ENCODE data around the gene TBX2. TPM values are rescaled to one million over a fixed set of nuclear protein-coding genes. Genes with fewer than 3 reads are reported as not detected.

The TBX2 gene
- total and polyA plus RNA-seq, 9 of the 15 experiments (the other 6 are each of a cell fraction or from before 2014, with no cell fraction given), result 0.18 TPM; not detected in 8

DNA sequence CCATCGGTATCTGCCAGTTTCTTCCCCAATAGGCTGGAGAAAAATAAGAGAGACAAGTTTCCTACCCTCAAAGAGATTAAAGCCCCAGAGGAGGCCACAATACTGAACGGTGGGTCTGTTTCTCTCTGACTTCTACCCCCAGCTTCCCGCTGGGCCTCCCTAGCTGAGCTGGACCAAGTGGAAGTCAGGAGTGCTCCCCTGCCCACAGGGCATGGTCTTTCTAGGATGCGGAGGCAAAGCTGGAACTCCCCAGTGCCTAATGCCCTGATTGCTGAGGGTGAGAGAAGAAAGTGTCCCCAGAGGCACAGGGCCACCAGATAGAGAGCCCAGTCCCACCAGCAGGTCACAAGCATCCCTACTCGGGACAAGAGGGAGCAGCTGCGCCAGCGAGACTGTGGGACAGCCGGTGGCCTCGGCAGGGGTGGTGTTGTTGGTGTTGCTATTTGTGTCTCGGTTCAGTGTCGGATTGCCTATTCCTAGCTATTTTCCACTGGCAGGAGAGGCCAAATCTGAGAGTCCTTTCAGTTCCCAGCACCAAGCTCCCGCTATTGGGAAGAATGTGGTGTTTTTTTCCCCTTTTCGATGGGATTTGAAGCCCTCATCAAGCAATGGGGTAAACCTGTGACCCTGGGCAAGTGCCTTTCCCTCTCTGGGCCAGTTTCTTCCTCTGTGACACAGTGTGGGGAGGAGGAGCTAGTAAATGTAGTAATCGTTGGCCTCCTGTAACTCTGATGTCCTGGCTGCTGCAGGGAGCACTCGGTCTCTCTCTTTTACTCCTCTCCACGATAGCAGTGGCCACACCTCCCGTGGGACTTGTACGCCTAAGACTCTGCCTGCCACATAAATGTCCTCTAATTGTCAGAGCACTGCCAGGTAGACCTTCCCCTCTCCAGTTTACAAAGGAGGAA is 22.5 kb upstream of the TBX2 start:
- peaks cover 19 to 61% of the 10 kb centered on the region in 2 experiments; a peak in 4 of 5 replicates for H3K27me3 ChIP-seq (ENCODE audit: control insufficient read depth in 2 of 2, insufficient read depth in 2 of 2, low read length in 2 of 2)
- ChIA-PET CTCF (ENCODE audit: low intra/inter-chr PET ratio) (interaction anchor here (1.2 kb wide), 1 partner anchor 9 kb away, joined by 3 read pairs; no protein-coding TSS in a partner anchor), POLR2A (interaction anchor here (0.6 kb wide), 1 partner anchor 90 kb away, joined by 4 read pairs; no protein-coding TSS in a partner anchor)
- intact Hi-C loops (cut with micrococcal nuclease) (no loop called here), in situ Hi-C loops (cut with MboI) (no loop called here)
- H3K36me3 ChIP-seq (ENCODE audit: control insufficient read depth, insufficient read depth, low read length), result no peaks in the 10 kb centered on the region
- H3K4me1 ChIP-seq (replicated peaks in 1 of 2; ENCODE audit: control insufficient read depth in 2 of 2, insufficient read depth in 2 of 2, low read length in 2 of 2), result no peaks in the 10 kb centered on the region
- no peak for FAIRE-seq
- peaks cover 3% of the 10 kb centered on the region for H3K9me1 ChIP-seq (ENCODE audit: control insufficient read depth, insufficient read depth, low read length)
- ATAC-seq, result no peak
- no peak for DNase-seq (ENCODE audit: extremely low read depth in 1 of 4, low spot score in 3 of 4)
- no peak overlapping the region for H3K27ac ChIP-seq (ENCODE audit: extremely low read depth, low read depth, low read length)
- 1% methylated on average over 18 of the region's 18 CpGs for WGBS (ENCODE audit: insufficient coverage, low coverage, missing lambda C conversion rate)
- H2AFZ ChIP-seq (ENCODE audit: low read depth, low read length), result no peak overlapping the region
- BruUV-seq (replicated peaks), result no TSS peak
- no peak overlapping the region for H3K4me3 ChIP-seq
- no peaks in the 10 kb centered on the region for H3K79me2 ChIP-seq (ENCODE audit: control insufficient read depth, insufficient read depth, low read length)
- H3K4me2 ChIP-seq (ENCODE audit: insufficient read depth, low read length), result no peak overlapping the region
- no peaks in the 10 kb centered on the region for H3K9me3 ChIP-seq (replicated peaks; ENCODE audit: control insufficient read depth, insufficient read depth, low read depth, low read length)
- TF ChIP-seq MIER1 (IDR thresholded peaks at IDR 0.05; ENCODE audit: low read depth) (no peak), RBM25 (IDR thresholded peaks at IDR 0.05; ENCODE audit: low read depth, low read length, severe bottlenecking) (no peak), KAT7 (CRISPR knock-in tag; IDR thresholded peaks at IDR 0.05; ENCODE audit: borderline replicate concordance) (no peak), SRSF3 (IDR thresholded peaks at IDR 0.05; ENCODE audit: insufficient read depth, low read length) (no peak), CHD1 (IDR thresholded peaks at IDR 0.05; ENCODE audit: low read length) (no peak), POLR3G (IDR thresholded peaks at IDR 0.05; ENCODE audit: extremely low read depth, insufficient read length, insufficient replicate concordance) (no peak)
- TF ChIP-seq, protein P1, sequence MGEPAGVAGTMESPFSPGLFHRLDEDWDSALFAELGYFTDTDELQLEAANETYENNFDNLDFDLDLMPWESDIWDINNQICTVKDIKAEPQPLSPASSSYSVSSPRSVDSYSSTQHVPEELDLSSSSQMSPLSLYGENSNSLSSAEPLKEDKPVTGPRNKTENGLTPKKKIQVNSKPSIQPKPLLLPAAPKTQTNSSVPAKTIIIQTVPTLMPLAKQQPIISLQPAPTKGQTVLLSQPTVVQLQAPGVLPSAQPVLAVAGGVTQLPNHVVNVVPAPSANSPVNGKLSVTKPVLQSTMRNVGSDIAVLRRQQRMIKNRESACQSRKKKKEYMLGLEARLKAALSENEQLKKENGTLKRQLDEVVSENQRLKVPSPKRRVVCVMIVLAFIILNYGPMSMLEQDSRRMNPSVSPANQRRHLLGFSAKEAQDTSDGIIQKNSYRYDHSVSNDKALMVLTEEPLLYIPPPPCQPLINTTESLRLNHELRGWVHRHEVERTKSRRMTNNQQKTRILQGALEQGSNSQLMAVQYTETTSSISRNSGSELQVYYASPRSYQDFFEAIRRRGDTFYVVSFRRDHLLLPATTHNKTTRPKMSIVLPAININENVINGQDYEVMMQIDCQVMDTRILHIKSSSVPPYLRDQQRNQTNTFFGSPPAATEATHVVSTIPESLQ (CRISPR knock-in tag; IDR thresholded peaks at IDR 0.05), result no peak
- peaks cover 3% of the 10 kb centered on the region; the same call in 1 of the 2 replicates for H4K20me1 ChIP-seq (replicated peaks; ENCODE audit: control insufficient read depth, insufficient read depth, low read length)
- no peak overlapping the region for H3K9ac ChIP-seq (ENCODE audit: insufficient read depth in 1 of 2, low read depth in 2 of 2, low read length in 2 of 2)
